HepG2 (cell line): ENCODE measurements around the gene PLEKHH3. TPM values are rescaled to one million over a fixed set of nuclear protein-coding genes. Genes with fewer than 3 reads are reported as not detected.

ENCODE experiments used
- BRF2 ChIP-seq: sonication (generic); formaldehyde crosslinking; IDR thresholded peaks from 2 replicates; pipeline ENCODE4 v1.8.1; 2022; ENCODE audit warnings: mild to moderate bottlenecking, missing genetic modification reagents
- CCAR2 ChIP-seq: fragments of 200-400 bp; formaldehyde crosslinking; optimal IDR thresholded peaks from 2 replicates; pipeline ENCODE3; 2018; ENCODE audit warnings: low read depth, mild to moderate bottlenecking, low read length, moderate library complexity
- ELF1 ChIP-seq: sonication (generic); formaldehyde crosslinking; IDR thresholded peaks from 2 replicates; pipeline ENCODE4 v1.4.0; 2020; ENCODE audit warnings: missing genetic modification reagents
- ETV6 ChIP-seq: sonication (generic); formaldehyde crosslinking; conservative IDR thresholded peaks from 2 replicates; pipeline ENCODE4 v1.4.0; 2020; ENCODE audit warnings: missing genetic modification reagents
- LCORL ChIP-seq, 2 experiments: fragments of 450-650 bp in 1 of 2; sonication (generic) in 1 of 2; formaldehyde crosslinking in 1 of 2; IDR thresholded peaks; 2 replicates each; pipeline versions ENCODE4 v1.5.0 to v1.6.1; 2017 to 2020; ENCODE audit warnings: antibody characterized with exemption in 1 of 2, missing genetic modification reagents in 1 of 2
- MEF2D ChIP-seq: sonication (generic); formaldehyde crosslinking; IDR thresholded peaks from 2 replicates; pipeline ENCODE4 v1.5.1; 2020; ENCODE audit warnings: mild to moderate bottlenecking, missing genetic modification reagents
- RARA ChIP-seq: IDR thresholded peaks from 2 replicates; pipeline ENCODE4 v1.6.1; 2016; ENCODE audit warnings: missing genetic modification reagents, missing compliant biosample characterization
- RBAK ChIP-seq: sonication (generic); formaldehyde crosslinking; IDR thresholded peaks from 2 replicates; pipeline ENCODE4 v1.5.1; 2020; ENCODE audit warnings: mild to moderate bottlenecking, missing genetic modification reagents
- REPIN1 ChIP-seq: sonication (generic); formaldehyde crosslinking; IDR thresholded peaks from 2 replicates; pipeline ENCODE4 v1.8.0; 2022; ENCODE audit warnings: missing genetic modification reagents, low read depth, mild to moderate bottlenecking, borderline replicate concordance
- SNAPC4 ChIP-seq: sonication (generic); formaldehyde crosslinking; IDR thresholded peaks from 2 replicates; pipeline ENCODE4 v1.4.0; 2020; ENCODE audit warnings: mild to moderate bottlenecking, missing genetic modification reagents
- TRIM24 ChIP-seq: sonication (generic); formaldehyde crosslinking; IDR thresholded peaks from 2 replicates; pipeline ENCODE4 v1.8.0; 2022; ENCODE audit warnings: mild to moderate bottlenecking, missing genetic modification reagents
- ZMYM3 ChIP-seq: sonication (generic); formaldehyde crosslinking; IDR thresholded peaks from 2 replicates; pipeline ENCODE4 v1.5.1; 2020; ENCODE audit warnings: mild to moderate bottlenecking, missing genetic modification reagents
- ZNF224 ChIP-seq: sonication (generic); formaldehyde crosslinking; IDR thresholded peaks from 2 replicates; pipeline ENCODE4 v1.5.0; 2020; ENCODE audit warnings: mild to moderate bottlenecking, missing genetic modification reagents
- ZNF850 ChIP-seq: sonication (generic); formaldehyde crosslinking; conservative IDR thresholded peaks from 2 replicates; pipeline ENCODE4 v1.9.0; 2021; ENCODE audit warnings: mild to moderate bottlenecking, missing genetic modification reagents
- polyA plus RNA-seq, 8 experiments: library from polyadenylated mRNA; depleted of rRNA in 3 of 8; stranded (reverse) in 7 of 8; unstranded in 1 of 8; fragments of >200 nt; fragmentation: Illumina TruSeq in 4 of 8; extraction: Trizol in 4 of 8; gene quantifications; 2 replicates each; pipeline versions ENCODE4 v1.2.1 to v1.2.3, GENCODE V29; 2011 to 2016; ENCODE audit warnings: low read depth in 4 of 8, missing spikeins in 1 of 8, mixed read lengths in 1 of 8; ENCODE audit not compliant: insufficient read depth in 1 of 8
- total RNA-seq, 5 experiments: library from RNA; depleted of rRNA; stranded (reverse); fragments of >200 nt; fragmentation: Illumina TruSeq; extraction: Trizol; gene quantifications; 2 replicates each; pipeline ENCODE4 v1.2.3, GENCODE V29; 2016; ENCODE audit warnings: low read depth in 1 of 5
- TF ChIP-seq, protein P1 (sequence below): sonication (generic); formaldehyde crosslinking; IDR thresholded peaks from 2 replicates; pipeline ENCODE4 v1.5.1; 2020; ENCODE audit warnings: mild to moderate bottlenecking, missing genetic modification reagents, moderate library complexity

PLEKHH3 gene
- total and polyA plus RNA-seq, 2 of the 13 experiments (the other 11 are each of a cell fraction or from before 2014, with no cell fraction given), result 6.0 to 19.9 TPM

GRCh38 chr17:42677921-42678781, 1.4 kb upstream of the PLEKHH3 start (continued):
- TF ChIP-seq, protein P1, sequence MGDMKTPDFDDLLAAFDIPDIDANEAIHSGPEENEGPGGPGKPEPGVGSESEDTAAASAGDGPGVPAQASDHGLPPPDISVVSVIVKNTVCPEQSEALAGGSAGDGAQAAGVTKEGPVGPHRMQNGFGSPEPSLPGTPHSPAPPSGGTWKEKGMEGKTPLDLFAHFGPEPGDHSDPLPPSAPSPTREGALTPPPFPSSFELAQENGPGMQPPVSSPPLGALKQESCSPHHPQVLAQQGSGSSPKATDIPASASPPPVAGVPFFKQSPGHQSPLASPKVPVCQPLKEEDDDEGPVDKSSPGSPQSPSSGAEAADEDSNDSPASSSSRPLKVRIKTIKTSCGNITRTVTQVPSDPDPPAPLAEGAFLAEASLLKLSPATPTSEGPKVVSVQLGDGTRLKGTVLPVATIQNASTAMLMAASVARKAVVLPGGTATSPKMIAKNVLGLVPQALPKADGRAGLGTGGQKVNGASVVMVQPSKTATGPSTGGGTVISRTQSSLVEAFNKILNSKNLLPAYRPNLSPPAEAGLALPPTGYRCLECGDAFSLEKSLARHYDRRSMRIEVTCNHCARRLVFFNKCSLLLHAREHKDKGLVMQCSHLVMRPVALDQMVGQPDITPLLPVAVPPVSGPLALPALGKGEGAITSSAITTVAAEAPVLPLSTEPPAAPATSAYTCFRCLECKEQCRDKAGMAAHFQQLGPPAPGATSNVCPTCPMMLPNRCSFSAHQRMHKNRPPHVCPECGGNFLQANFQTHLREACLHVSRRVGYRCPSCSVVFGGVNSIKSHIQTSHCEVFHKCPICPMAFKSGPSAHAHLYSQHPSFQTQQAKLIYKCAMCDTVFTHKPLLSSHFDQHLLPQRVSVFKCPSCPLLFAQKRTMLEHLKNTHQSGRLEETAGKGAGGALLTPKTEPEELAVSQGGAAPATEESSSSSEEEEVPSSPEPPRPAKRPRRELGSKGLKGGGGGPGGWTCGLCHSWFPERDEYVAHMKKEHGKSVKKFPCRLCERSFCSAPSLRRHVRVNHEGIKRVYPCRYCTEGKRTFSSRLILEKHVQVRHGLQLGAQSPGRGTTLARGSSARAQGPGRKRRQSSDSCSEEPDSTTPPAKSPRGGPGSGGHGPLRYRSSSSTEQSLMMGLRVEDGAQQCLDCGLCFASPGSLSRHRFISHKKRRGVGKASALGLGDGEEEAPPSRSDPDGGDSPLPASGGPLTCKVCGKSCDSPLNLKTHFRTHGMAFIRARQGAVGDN (CRISPR knock-in tag), result peak; percentile 71
- TF ChIP-seq TRIM24 (CRISPR knock-in tag), result 0 out of 2 replicates have a peak, but pooled peaks have one; percentile 25
- TF ChIP-seq BRF2 (CRISPR knock-in tag), result no peak
- peak; percentile 58; the same call in 1 of the 2 replicates for TF ChIP-seq ELF1 (CRISPR knock-in tag)
- TF ChIP-seq ETV6 (CRISPR knock-in tag), result peak; percentile 69
- no peak for TF ChIP-seq SNAPC4 (CRISPR knock-in tag)
- TF ChIP-seq RARA (CRISPR knock-in tag), result peak; percentile 61
- no peak for TF ChIP-seq ZNF850 (CRISPR knock-in tag)
- TF ChIP-seq ZNF224 (CRISPR knock-in tag), result peak; percentile 26; the same call in 1 of the 2 replicates
- no peak for TF ChIP-seq CCAR2
- TF ChIP-seq REPIN1, result peak; percentile 5; the same call in 1 of the 2 replicates
- TF ChIP-seq LCORL (IDR thresholded peaks at IDR 0.05), result no peak
- TF ChIP-seq LCORL (CRISPR knock-in tag; IDR thresholded peaks at IDR 0.05), result no peak; the same call in none of the 2 replicates
- peak; percentile 33; the same call in 1 of the 2 replicates for TF ChIP-seq MEF2D
- peak; percentile 70; the same call in 1 of the 2 replicates for TF ChIP-seq RBAK (CRISPR knock-in tag)
- TF ChIP-seq ZMYM3 (CRISPR knock-in tag), result 0 out of 2 replicates have a peak, but pooled peaks have one; percentile 31
